Nephron (organoid): Measurements from ENCODE around the gene MSI2.
A peak's percentile ranks its signal among the peaks of the same experiment; 100 is the strongest.

Source experiments
- H3K27ac Mint-ChIP-seq, 3 experiments: 2 replicates each; pipeline ENCODE4 v1.8.0; 2020; ENCODE audit warnings: mixed read lengths in 3 of 3, mild to moderate bottlenecking in 2 of 3, moderate library complexity in 1 of 3
- H3K27me3 Mint-ChIP-seq: 2 replicates; pipeline ENCODE4 v1.8.0; 2021; ENCODE audit warnings: low read depth, mild to moderate bottlenecking, moderate library complexity, mixed read lengths
- H3K36me3 Mint-ChIP-seq: 2 replicates; pipeline ENCODE4 v1.8.0; 2020; ENCODE audit warnings: low read depth, mixed read lengths
- H3K4me1 Mint-ChIP-seq: 2 replicates; pipeline ENCODE4 v1.8.0; 2020; ENCODE audit warnings: mixed read lengths
- H3K4me3 Mint-ChIP-seq, 3 experiments: 2 replicates each; pipeline ENCODE4 v1.8.0; 2020; ENCODE audit warnings: mild to moderate bottlenecking in 3 of 3, mixed read lengths in 3 of 3, moderate library complexity in 2 of 3
- H3K9me3 Mint-ChIP-seq: 2 replicates; pipeline ENCODE4 v1.8.0; 2020; ENCODE audit warnings: mixed read lengths
- TF ChIP-seq, protein P1 (sequence below), 3 experiments: fragments of 200-600 bp; sonication (generic); IDR thresholded peaks; one replicate each; pipeline ENCODE4 v1.5.0; 2021; ENCODE audit warnings: antibody characterized with exemption in 3 of 3; ENCODE audit not compliant: unreplicated experiment in 3 of 3

Gene MSI2

GRCh38 chr17:57423541-57423940 lies 167.2 kb downstream of the MSI2 start:
- Mint-ChIP-seq H3K27me3 (peaks cover 9% of the 10 kb centered on the region), H3K9me3 (no peaks in the 10 kb centered on the region), H3K27ac (peak overlapping the region in 2 of 3 experiments; percentile 19 to 20), H3K4me1 (peaks cover 24% of the 10 kb centered on the region), H3K4me3 (no peak overlapping the region), H3K36me3 (peaks cover 14% of the 10 kb centered on the region)
- TF ChIP-seq, protein P1, sequence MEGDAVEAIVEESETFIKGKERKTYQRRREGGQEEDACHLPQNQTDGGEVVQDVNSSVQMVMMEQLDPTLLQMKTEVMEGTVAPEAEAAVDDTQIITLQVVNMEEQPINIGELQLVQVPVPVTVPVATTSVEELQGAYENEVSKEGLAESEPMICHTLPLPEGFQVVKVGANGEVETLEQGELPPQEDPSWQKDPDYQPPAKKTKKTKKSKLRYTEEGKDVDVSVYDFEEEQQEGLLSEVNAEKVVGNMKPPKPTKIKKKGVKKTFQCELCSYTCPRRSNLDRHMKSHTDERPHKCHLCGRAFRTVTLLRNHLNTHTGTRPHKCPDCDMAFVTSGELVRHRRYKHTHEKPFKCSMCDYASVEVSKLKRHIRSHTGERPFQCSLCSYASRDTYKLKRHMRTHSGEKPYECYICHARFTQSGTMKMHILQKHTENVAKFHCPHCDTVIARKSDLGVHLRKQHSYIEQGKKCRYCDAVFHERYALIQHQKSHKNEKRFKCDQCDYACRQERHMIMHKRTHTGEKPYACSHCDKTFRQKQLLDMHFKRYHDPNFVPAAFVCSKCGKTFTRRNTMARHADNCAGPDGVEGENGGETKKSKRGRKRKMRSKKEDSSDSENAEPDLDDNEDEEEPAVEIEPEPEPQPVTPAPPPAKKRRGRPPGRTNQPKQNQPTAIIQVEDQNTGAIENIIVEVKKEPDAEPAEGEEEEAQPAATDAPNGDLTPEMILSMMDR (IDR thresholded peaks at IDR 0.05; ENCODE audit: unreplicated experiment in 3 of 3) = no peak

GRCh38 chr17:57424273-57424672 lies 167.9 kb downstream of the MSI2 start:
- no peak overlapping the region for H3K27ac Mint-ChIP-seq
- H3K9me3 Mint-ChIP-seq = no peaks in the 10 kb centered on the region
- TF ChIP-seq, protein P1 (IDR thresholded peaks at IDR 0.05; ENCODE audit: unreplicated experiment in 3 of 3) = no peak
- peaks cover 22% of the 10 kb centered on the region for H3K4me1 Mint-ChIP-seq
- peaks cover 6% of the 10 kb centered on the region for H3K27me3 Mint-ChIP-seq
- H3K36me3 Mint-ChIP-seq = peaks cover 14% of the 10 kb centered on the region
- H3K4me3 Mint-ChIP-seq = no peak overlapping the region

GRCh38 chr17:57424777-57425188 lies 168.5 kb downstream of the MSI2 start:
- Mint-ChIP-seq H3K27me3 (peaks cover 6% of the 10 kb centered on the region), H3K4me3 (no peak overlapping the region), H3K36me3 (peaks cover 14% of the 10 kb centered on the region), H3K27ac (no peak overlapping the region), H3K4me1 (peaks cover 22% of the 10 kb centered on the region), H3K9me3 (no peaks in the 10 kb centered on the region)
- TF ChIP-seq, protein P1 (IDR thresholded peaks at IDR 0.05; ENCODE audit: unreplicated experiment in 3 of 3) = no peak

DNA sequence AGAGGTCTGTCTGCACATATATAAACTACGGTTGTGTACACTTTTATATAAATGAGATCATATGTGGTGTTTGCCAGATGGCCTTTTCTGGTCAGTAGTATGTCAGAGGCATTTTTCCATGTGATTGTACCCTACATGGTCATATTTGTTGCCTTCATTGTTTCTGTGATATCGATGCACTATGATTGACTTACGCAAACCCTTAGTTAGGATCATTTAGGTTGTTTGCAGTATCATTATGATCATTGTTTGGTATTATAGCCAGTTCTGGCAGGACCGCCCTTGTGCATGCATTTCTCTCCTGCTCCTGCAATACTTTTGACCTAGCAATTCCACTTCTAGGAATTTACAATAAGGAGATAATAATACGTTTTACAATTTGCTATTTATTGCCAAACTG lies 169.1 kb downstream of the MSI2 start:
- H3K36me3 Mint-ChIP-seq = peaks cover 12% of the 10 kb centered on the region
- H3K27ac Mint-ChIP-seq = peak overlapping the region in 1 of 3 experiments; percentile 39
- no peaks in the 10 kb centered on the region for H3K9me3 Mint-ChIP-seq
- H3K27me3 Mint-ChIP-seq = peaks cover 8% of the 10 kb centered on the region
- peaks cover 19% of the 10 kb centered on the region for H3K4me1 Mint-ChIP-seq
- H3K4me3 Mint-ChIP-seq = no peak overlapping the region
- TF ChIP-seq, protein P1 (IDR thresholded peaks at IDR 0.05; ENCODE audit: unreplicated experiment in 3 of 3) = no peak

GRCh38 chr17:57425903-57426880 lies 169.9 kb downstream of the MSI2 start:
- Mint-ChIP-seq H3K4me3 (no peak overlapping the region), H3K27me3 (peaks cover 15% of the 10 kb centered on the region), H3K36me3 (peaks cover 5% of the 10 kb centered on the region), H3K27ac (peak overlapping the region in 2 of 3 experiments; percentile 1 to 39), H3K4me1 (peaks cover 12% of the 10 kb centered on the region), H3K9me3 (no peaks in the 10 kb centered on the region)
- TF ChIP-seq, protein P1 (IDR thresholded peaks at IDR 0.05; ENCODE audit: unreplicated experiment in 3 of 3) = no peak
